ENCODE measurements around the gene TMEM129. TPM values are rescaled to one million over a fixed set of nuclear protein-coding genes. Genes with fewer than 3 reads are reported as not detected.

Gene TMEM129
- total RNA-seq, 2 donors from 2014 or later = 34.0 to 48.4 TPM

DNA sequence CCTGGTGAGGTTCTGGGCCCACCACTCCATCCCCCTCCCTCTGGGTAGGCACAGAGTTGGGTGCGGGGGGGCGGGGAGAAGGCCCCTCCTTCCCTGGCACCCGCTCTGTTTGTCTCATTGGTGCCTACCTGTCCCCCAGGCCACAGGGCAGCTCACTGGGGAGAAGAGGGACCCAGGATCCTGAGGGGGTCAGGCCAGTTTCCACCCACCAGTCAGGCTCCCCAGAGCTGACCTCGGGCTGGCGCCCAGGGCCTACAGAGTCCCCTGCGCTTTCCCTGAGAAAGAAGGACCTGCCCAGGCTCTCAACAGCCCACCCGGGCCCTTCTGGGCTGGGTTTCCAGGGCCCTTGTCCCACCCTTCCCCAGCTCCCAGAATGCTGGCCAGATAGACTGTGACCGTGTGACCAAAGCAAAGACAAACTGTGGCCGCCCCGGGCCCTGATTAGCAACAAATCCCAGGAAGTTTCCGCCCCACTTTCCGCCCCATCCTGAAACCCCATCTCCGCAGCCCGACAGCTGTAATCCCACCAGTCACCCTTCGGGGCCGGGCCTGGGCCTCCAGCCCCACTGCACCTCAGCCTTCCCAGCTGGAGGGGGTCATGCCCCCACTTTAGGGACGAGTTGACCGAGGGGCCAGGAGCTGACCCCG is 38.2 kb upstream of the TMEM129 start:
- DNase-seq = no peak
- intact Hi-C loops (cut with DNase I) = no loop called here
- ATAC-seq = peak in 1 of 2 donors; percentile 8

DNA sequence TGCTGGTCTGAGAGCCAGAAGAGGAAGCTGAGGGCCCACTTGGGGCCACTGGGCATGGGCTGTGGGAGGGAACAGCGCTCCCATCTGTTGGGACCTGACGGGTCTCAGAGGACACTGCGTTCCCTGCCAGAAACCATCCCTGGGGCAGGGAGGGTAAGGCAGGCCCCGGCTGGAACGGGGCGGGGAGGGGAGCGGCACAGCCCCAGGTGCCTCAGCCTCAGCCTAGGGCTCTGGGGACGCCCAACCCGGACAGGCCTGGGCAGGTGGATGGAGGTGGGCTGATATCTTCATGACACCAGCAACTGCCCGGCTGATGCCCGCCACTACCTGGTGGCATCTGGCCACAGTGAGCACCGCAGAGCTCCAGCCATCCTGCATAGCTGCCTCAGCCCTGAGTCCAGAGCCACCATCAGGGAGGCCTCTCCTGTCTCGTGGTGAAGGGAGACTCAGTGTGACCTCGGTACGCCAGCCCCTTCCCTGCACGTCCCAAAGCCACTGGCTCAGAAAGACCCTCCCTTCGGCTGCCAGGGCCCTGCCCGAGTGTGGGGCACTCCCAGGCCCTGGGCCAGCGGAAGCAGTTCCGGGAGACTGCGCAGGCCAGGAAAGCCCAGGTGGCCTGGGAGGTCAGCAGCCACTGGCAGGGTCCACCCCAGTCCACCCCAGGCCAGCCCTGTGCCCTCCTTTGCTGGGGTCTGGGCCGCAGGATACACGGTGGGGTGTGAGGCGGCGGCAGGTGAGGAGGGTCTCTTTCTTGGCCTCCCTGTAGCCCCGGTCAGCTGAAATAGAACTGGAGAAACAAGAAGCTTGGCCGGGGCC is 37.4 kb upstream of the TMEM129 start:
- DNase-seq = no peak
- intact Hi-C loops (cut with DNase I) = no loop called here
- no peak for ATAC-seq

DNA sequence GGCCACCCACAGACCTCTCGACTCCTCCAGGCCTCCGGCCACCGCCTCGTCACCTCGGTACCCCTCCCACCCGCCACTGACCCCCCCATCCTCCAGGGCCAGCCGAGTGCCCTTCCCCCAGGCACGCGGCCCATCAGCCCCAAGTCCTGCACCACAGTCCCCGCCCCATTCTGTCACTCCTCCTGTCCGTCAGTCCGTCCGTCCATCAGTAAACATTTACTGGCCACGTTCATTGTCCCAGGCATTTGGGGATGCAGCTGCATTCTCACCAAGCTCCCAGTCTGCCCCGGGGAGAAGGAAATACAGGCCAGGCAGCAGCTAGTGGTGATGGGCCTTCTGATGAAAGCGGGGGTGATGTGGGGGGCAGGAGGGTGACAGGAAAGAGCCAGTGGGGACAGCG is 36.7 kb upstream of the TMEM129 start:
- ATAC-seq (no peak), DNase-seq (no peak)
- intact Hi-C loops (cut with DNase I) = no loop called here

DNA sequence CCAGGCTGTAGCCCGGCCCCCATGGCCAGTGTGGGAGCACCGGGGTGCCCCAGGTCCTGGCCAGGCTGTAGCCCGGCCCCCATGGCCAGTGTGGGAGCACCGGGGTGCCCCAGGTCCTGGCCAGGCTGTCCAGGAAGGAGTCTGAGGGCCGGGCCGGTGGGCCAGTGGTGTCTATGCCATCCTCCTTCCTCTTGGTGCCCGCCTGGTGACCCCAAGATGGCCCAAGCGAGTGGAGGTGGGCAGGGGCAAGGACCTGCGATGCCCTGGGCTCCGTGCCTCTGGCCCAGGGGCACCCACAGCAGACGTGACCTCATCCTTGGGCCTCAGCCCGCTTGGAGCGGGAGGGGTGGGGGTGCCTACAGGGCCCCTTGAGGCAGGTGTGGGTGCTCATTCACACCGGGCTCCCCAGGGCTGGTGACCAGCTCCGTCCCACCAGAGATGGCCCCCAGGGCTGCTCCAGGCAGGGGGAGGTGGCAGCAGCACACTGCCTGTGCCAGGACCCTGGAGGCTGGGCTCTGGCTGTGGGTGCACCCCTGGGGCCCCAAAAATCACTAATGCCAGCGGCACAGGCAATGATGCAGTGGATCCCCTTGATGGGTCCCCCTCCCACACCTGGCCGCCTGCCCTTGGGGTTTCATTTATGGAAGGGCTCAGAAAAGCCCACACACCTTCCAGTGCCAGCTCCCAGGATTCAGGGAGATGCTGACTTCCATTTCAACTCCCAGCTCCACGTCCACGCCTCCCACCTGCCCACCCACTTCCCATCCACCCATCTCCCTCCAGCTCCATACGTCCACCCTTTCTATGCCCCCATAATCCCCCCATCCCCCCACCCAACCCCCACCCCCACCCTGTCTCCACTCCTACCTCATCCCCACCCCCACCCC is 36.0 kb upstream of the TMEM129 start:
- DNase-seq = no peak
- intact Hi-C loops (cut with DNase I) = no loop called here
- ATAC-seq = no peak

DNA sequence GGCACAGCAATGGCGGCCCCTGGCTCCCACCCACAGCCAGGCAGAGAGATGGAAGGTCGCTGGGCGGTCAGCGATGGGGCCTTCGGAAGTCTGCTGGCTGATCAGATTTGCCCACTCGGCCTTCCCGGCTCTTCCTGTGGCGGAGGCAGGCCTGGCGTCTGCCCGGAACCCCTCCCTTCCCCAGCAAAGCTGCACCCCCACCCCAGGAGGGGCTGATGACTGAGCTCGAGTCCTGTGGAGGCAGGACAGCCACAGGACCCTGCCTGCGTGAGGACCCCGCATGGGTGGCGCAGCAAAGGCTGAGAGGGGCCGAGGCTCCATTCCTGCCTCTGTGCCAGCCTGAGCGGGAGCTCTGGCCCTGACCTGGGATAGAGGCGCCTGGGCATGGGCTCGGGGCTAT is 35.0 kb upstream of the TMEM129 start:
- DNase-seq = no peak
- ATAC-seq = no peak
- intact Hi-C loops (cut with DNase I) = no loop called here

DNA sequence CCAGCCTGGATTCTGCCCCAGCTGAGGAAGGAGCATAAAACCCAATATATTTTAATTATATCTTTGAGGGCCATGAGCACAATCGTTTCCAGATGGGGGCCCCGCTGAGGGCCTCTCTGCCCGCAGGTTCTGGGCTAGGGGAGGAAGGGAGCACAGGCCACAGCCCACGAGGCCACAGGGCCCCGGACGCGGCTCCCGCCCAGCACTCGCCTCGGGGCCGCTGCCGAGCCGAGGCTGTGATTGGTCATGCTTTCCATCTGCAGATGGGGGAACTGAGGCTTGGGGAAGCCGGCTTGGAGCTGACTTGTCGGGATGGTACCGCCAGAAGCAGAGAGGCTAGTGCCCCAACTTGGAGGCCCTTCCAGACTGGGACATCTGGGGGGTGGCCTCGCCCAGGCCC is 34.2 kb upstream of the TMEM129 start:
- intact Hi-C loops (cut with DNase I) = no loop called here
- ATAC-seq = no peak
- no peak for DNase-seq

DNA sequence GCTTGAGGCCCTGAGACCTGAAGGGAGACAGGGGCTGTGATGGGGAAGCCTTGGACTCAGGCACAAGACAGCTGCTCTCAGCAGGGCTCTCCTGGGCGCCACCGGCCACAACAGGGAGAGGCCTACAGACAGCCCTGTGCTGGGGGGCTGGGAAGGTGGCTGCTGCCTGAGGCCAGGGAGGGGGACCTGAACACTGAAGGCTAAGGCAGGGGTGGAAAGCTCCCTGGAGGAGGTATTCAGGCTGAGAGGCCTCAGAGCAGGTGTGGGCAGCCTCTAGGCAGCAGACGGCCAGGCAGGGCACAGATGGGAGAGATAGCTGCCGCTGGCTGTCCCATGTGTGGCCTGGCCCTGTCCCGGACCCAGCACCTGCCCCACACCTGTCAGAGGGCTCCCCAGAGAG is 33.2 kb upstream of the TMEM129 start:
- intact Hi-C loops (cut with DNase I) = no loop called here

DNA sequence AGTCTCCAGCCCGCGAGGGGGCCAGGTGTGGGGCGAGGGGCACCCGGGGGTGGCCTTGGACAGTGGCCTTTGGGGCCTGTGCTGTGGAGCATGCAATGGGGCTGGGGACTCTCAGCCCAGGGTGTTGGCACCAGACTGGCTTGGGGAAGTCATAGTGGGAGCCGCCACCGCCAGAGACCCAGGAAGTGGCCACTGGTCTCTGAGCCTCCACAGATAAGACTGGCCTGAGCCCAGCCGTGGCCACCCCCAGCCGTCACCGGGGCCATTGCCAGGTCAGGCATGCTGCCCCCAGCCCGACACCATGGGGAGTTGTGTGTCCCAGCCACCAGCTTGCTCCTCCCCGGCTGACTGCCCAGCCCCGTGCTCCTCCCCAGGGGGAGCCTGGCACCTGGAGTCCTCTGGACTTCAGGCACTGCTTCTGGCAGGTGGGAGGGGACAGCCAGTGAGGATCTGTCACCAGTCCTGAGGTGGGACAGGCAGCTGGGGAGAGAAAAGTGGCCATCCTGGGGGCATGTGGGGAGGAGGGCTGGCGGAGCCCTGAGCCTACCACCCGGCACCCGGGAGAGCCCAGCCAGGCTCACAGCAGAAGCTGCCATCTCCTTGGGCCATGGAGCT is 32.7 kb upstream of the TMEM129 start:
- ATAC-seq (no peak), DNase-seq (no peak)
- intact Hi-C loops (cut with DNase I) = no loop called here

More for the DNA sequence above, 33.2 kb upstream of the TMEM129 start:
- no peak for DNase-seq
- no peak for ATAC-seq

DNA sequence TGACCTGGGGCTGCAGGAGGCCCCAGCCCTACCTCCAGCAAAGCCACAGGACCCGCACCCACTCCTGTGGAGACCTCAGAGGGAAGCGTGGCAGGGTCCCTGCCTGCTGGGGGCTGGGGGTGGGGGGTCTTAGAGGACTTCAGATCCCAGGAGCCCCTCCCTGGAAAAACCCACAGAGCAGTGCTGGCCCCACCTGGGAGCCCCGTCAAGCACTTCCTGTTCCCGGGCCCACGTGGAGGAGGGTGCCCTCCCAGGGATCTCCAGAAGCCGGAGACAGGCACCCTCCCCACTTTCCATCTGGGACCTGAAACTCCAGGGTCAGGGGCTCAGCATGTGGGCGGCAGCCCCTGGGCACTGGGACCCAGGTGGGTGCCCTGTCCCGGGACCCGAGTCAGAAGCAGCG is 32.2 kb upstream of the TMEM129 start:
- no peak for ATAC-seq
- intact Hi-C loops (cut with DNase I) = no loop called here

DNA sequence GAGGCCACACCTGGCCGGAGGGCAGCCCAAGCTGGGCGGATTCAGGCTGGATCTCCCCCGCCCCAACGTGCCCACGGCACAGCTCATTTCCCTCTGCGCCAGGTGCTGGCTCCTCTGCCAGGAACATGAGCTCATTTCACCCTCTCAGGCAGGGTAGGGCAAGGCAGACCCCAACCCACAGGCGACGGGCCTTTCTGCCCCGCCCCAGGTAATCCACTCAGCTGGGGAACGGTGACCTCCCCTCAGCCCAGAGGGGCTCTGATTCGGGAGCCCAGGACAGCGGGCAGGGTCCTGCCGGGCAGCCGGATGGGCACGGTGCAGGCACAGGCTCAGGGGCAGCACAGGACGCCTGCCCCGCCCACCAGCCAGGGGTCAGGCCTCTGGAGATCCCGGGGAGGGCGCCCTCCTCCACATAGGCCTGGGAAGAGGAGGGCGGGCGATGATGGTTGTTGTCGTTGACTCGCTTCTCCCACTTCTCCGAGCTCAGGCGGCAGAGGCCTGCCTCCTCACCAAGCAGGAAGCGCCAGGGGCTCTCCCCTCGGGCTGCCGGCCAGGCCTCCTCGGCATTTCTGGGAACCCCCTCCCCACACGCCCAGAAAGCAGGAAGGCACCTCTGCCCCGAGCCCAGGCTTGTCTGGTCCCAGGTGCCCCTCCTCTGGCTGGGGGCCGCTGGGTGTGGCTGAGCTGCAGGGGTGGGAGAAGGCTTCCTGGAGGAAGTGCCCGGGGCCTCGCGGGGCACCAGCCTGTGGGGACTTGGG is 31.3 kb upstream of the TMEM129 start:
- intact Hi-C loops (cut with DNase I) = no loop called here
- DNase-seq = peak; percentile 51
- peak in 1 of 2 donors; percentile 45 for ATAC-seq

More for the DNA sequence above, 32.2 kb upstream of the TMEM129 start:
- no peak for DNase-seq

DNA sequence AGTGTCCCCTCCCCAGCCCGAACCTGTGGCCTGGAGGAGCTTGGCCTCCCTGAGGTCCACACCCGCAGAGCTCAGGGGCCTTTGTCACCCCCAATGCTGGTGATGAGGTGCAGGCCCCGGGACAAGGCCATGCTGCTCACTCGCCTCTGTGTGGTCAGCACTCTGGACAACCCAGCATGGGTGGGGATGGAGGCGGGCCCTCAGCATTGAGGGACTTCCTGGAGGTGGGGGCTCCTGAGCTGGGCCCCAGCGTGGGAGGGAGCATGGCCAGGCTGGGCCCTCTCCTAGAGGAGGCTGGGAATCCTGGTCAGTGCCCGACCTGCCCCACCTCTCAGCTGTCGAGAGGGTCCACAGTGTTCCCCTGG is 30.8 kb upstream of the TMEM129 start:
- intact Hi-C loops (cut with DNase I) = no loop called here
- DNase-seq (no peak), ATAC-seq (peak in 1 of 2 donors; percentile 7)

DNA sequence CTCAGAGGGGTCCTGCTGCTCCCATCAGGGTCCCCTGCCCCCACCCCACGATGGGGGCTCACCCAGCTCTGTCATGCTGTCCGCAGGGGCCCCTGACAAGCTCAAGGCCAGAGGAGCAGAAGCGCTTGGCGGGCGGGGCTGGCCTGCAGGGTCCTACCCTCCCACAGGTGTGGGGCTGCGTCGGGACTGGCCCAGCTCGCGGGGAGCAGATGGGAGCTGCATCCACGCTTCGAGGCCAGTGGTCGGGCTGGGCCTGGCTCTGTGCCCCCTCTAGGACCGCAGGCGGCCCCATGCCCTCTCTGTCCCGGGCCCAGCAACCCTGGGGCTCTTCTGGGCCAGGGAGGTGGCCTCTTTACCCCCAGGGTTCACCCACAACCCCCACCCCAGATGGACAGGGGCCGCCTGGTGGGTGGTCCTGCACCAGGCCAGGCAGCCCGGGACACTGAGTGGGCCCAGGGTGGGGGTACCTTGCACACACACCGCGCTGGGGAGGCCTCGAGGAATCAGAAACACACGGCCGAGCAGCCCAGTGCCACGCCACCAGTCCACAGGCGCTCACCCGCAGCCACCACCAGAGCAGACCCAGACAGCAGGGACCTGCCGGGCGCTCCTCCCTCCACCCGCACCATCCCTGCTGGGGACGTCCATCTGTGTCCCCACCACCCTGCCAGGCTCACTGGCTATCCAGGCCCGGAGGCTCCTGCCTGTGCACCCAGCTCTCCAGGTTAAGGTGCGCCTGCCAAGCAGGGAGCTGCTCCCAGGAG is 30.2 kb upstream of the TMEM129 start:
- intact Hi-C loops (cut with DNase I) = no loop called here
- ATAC-seq = no peak
- DNase-seq = no peak

DNA sequence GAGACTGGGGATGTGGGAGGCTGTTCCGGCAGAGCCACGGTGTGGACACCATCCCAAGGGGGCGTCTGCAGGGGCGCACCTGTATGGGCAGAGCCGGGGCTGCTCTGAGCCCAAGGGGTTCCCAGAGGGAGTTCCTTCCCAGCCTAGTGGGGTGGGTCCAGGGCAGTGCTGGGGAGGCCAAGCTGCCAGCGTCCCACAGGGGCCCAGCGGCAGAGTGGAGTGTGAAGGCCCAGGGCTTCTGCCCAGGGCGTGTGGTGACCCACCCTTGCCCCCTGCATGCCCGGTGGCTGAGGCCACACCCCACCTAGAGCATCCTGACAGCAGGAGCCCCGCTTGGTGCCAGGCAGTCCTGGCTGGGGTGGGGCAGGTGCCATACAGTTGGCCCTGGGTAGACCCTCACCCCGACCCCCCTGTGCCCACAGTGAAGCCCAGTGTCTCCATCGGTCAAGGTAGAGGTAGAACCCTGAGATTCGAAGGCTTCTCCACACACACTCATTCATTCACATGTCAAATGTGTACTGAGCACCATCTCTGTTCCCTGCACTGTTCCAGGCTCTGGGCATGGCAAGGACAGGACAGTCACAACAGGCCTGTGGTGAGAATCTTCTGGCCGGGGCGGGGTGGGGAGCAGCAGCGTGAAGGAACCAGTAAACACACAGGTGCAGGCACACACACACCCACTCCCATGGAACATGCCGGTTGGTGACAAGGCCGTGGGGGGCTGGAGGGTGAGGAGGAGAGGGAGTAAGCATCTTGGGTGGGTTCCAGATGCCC is 29.4 kb upstream of the TMEM129 start:
- ATAC-seq = no peak
- intact Hi-C loops (cut with DNase I) = no loop called here
- no peak for DNase-seq

DNA sequence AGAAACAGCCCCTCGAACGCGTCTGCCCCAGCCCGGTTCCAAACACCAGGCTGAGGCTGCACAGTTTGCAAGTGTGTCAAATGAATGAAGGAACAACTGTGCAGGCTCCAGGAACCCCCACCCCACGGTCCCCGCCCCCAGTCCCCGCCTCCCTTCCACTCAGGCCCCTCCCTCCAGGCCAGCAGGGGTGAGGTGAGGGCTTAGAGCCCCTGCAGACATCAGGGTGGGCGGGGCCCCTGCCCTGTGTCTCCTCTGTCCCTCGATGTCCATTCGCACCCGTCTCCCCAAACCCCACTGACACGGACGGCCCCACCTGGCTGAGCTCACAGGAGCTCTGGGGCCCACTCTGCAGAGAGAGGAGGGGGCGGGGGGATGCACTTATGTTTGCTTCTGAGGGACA is 28.7 kb upstream of the TMEM129 start:
- intact Hi-C loops (cut with DNase I) = loop anchor here in 1 of 2 donors (5.0 kb wide), 2 partner anchors 57 to 147 kb away; no protein-coding TSS in a partner anchor
- ATAC-seq (no peak), DNase-seq (no peak)

DNA sequence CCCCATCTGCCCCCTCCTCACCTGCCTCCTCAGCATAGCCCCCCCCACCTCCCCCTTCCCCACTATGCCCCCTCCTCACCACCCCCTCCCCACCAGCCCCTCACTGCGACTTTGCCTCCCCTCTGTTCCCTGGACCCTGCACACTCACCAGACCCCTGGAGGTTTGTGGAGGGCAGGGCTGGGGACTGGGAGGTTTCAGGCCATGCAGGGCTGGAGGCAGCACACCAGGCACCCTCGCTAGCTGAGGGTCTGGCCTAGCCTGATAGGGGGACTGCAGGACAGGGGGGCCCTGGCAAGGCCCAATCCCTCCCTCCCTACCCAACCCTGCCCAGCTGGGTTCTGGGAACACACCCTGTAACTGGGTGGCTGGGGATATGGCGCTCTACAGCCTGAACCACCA is 28.2 kb upstream of the TMEM129 start:
- DNase-seq (no peak), ATAC-seq (no peak)
- intact Hi-C loops (cut with DNase I) = loop anchor here in 1 of 2 donors (5.0 kb wide), 2 partner anchors 58 to 148 kb away; no protein-coding TSS in a partner anchor

DNA sequence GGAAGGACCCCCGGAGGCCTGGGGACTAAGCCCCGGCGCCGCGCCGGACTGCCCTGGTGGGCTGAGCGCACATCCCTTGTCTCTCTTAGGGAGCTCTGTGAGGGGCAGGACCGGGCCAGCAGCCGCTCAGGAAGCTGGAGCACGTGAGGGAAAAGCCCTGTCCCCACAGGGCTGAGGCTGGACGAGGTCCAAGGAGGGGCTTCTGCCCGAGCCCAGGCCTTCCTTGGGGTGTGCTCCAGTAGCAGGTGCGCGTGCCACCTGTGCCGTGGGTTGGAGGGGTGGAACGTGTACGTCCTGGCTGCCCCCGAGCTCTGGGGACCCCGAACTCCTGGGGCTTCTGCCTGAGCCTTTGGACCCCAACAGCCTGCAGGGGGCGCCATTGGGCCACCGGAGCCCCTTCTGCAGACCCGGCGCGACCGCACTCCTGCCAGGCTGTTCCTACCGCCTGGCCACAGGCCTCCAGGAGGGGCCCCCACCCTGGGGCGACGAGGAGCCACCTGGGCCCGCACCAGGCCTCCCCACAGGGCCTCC is 27.4 kb upstream of the TMEM129 start:
- ATAC-seq = peak in 1 of 2 donors; percentile 16

DNA sequence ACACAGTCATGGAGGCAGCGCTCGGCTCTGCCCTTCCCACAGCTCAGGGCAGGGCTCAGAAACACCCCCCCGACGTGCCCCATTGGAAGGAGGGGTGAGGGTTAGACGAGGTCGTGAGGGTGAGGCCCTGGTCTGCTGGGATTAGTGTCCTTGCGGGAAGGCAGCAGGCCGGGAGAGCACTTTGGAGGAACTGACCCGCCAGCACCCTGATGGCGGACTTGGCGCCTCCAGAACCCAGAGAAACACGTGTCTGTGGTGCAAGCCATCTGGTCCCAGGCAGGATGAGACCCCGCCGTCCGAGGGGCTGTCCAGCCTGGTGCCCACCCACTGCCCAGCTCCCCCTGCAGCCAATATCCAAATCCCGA is 26.5 kb upstream of the TMEM129 start:
- intact Hi-C loops (cut with DNase I) = loop anchor here (2.0 to 5.0 kb wide), 3 partner anchors 60 to 150 kb away; no protein-coding TSS in a partner anchor
- DNase-seq (no peak), ATAC-seq (no peak)

More for the DNA sequence above, 27.4 kb upstream of the TMEM129 start:
- peak; percentile 82 for DNase-seq
- intact Hi-C loops (cut with DNase I) = loop anchor here (1.0 to 5.0 kb wide), 3 partner anchors 59 to 151 kb away; no protein-coding TSS in a partner anchor

All from left cardiac atrium (tissue), 4 donors.